Astrocyte of the spinal cord (primary cell): ENCODE measurements around the gene SLC39A3.

ENCODE experiments used
- DNase-seq: peaks from one replicate; pipeline ENCODE4 v3.0.0; 2011; ENCODE audit warnings: low read depth, low spot score
- H3K4me3 ChIP-seq: 2 replicates; pipeline ENCODE4 v1.5.1; 2011; ENCODE audit warnings: low read depth, mild to moderate bottlenecking, low read length, moderate library complexity
- CTCF ChIP-seq: IDR thresholded peaks from 2 replicates; pipeline ENCODE4 v1.5.1; 2012; ENCODE audit warnings: low read depth, mild to moderate bottlenecking, low read length, inconsistent platforms
- in situ Hi-C: cut with HindIII; loops from 2 replicates; pipeline ENCODE4 v1.10.0; 2017; ENCODE audit warnings: low sequenced_read_pairs

SLC39A3 gene

GRCh38 chr19:2751438-2751830 is 11.6 kb upstream of the SLC39A3 start:
- TF ChIP-seq CTCF = no peak
- in situ Hi-C loops = no loop called here
- no peak for DNase-seq
- no peak overlapping the region for H3K4me3 ChIP-seq

DNA sequence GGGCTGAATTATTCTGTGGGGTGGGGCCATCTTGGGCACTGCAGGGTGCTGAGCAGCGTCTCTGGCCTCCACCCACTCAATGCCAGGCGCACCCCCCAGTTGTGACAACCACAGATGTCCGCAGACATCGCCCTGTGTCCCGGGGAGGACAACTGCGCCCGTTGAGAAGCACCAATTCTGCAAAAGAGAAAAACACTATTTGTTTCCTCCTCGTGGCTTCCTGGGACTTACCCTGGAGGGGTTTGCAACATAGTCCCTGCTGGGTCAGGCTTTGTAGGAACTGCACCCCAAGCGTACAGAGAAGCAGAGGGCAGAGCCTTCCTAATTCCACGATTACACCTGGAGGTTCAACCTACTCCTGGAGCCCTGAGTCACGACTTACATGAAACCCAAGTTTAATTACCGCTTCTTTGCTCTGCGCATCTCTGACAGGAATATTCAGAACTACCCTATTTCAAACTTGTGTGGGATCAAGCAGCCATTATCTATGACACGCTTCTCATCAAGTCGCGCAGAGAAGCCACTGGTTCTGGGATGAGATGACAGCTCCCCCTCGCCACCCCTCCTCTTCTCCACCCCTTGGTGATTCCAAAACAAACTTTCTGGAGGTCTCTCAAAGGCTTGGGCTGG is 11.1 kb upstream of the SLC39A3 start:
- in situ Hi-C loops = no loop called here
- DNase-seq = no peak
- no peak for TF ChIP-seq CTCF
- no peak overlapping the region for H3K4me3 ChIP-seq

- in situ Hi-C loops = no loop called here
- H3K4me3 ChIP-seq = no peak overlapping the region
- no peak for TF ChIP-seq CTCF
- DNase-seq = no peak
Measured at GRCh38 chr19:2747349-2747748, 7.5 kb upstream of the SLC39A3 start.

- in situ Hi-C loops = no loop called here
- TF ChIP-seq CTCF = no peak
- DNase-seq = no peak
- H3K4me3 ChIP-seq = no peak overlapping the region
Measured at GRCh38 chr19:2744113-2744512, 4.3 kb upstream of the SLC39A3 start.

- in situ Hi-C loops = no loop called here
- no peak for DNase-seq
- TF ChIP-seq CTCF = no peak
- H3K4me3 ChIP-seq = no peak overlapping the region
Measured at GRCh38 chr19:2743099-2743498, 3.3 kb upstream of the SLC39A3 start.

- H3K4me3 ChIP-seq = no peak overlapping the region
- in situ Hi-C loops = no loop called here
Measured at GRCh38 chr19:2740314-2740656, 468 bp upstream of the SLC39A3 start.

More at GRCh38 chr19:2740314-2740656, 468 bp upstream of the SLC39A3 start:
- TF ChIP-seq CTCF = no peak
- no peak for DNase-seq
